ENCODE data around the gene TRMU. TPM values are rescaled to one million over a fixed set of nuclear protein-coding genes. Genes with fewer than 3 reads are reported as not detected.
"Not testable (repeated sequence)": the region's sequence is repeated elsewhere in the genome, so short reads cannot be mapped to it uniquely, and the experiment has no call there.

TRMU gene
- polyA plus RNA-seq, 4 donors, result 39.9 to 70.5 (median 50.9) TPM

DNA sequence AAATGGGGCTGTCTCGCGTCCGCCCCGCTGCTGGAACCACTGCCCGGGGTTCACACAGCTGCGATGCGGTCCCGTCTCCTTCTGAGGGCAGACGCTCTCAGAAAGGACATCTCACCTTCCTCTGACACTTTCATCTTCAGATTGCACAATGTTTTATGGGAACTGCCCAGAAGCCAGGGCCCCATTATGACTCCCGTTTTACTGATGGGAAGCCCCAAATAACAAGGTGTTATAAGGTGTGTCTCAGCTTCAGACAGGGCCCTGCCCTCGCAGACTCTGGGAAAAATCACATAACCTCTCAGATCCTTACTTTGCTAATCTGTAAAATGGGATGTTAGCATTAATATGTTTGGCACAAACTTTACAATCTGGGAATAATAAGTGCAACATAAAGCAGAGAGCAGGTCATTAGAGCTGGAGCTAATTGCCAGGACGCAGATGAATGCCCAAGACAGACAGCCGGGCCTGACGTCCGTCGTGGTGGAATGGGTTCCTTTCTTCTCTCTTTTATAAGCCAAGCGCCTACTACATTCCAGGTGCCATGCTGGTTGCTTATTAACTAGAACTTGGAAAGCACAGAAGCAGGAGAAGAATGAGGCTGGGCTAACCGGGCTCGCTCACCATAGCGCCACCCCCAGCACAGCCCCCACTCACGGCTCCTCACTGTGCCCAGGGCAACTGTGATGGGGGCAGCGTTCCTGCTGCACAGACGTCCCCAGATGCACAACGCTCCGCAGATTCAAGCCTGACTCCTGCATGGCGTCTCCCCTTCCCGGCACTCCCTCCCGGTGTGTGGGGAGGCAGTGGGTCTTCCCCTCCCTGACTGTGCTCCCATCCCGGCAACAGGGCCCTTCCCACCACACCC lies 43.8 kb downstream of the TRMU start:
- peak in 1 of 4 donors; percentile 66 for DNase-seq (ENCODE audit: low read depth in 4 of 4, low spot score in 2 of 4)

DNA sequence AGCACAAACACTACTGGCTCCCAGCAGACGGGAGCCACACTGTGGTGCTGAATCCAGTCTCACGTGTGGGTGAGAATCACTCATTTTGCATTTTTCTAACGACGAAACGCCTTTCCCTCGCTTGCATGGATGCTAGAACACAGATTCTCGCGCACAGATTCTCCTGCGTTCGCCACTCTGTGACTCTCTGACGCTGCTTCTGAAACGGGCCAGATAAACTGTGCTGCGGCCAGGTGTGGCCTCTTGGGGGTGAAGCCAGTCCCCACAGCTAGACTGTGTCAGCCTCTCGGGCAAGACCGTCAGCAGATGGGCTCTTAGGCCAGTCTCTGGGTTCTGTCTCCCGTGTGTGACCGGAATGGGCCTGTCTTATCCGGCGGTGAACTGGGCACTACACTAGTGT lies 44.6 kb downstream of the TRMU start:
- no peak for DNase-seq (ENCODE audit: low read depth in 4 of 4, low spot score in 2 of 4)

DNA sequence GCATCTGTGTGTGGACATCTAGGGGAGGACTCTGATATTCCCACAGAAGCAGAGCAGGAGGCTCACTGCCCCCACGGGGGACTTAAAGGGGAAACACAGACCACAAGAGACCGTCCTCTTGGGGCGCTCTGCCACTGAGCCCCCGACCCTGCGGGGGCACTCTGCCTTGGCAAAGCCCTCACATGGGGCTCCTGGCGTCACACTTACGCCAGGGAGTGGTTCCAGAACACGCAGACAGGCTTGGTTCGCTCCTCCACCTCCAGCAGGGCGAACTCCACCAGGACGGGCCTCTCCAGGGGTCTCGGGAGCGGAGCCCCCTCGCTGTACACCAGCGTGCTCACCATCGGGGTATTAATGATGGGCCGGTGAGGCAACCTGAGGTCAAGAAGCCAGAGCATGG lies 45.1 kb downstream of the TRMU start:
- no peak for DNase-seq (ENCODE audit: low read depth in 4 of 4, low spot score in 2 of 4)

DNA sequence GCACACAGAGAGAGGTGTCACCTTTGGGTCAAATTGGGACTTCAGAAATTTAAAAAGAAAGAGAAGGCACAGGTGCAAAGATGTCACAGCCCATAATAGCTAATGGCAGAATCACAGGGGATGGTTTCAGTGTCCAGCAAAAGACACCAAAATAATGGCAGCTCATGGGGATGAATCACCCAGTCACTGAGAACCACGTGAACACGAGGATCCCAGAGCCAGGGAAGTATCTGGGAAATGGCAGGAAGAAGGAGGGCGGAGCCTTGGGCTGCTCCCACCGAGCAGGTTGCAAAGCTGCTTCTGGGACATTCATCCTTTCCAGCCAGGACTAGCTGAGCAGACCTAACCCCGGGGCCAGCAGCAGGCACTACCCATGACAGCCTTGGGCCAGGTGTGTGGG lies 45.6 kb downstream of the TRMU start:
- no peak for DNase-seq (ENCODE audit: low read depth in 4 of 4, low spot score in 2 of 4)

DNA sequence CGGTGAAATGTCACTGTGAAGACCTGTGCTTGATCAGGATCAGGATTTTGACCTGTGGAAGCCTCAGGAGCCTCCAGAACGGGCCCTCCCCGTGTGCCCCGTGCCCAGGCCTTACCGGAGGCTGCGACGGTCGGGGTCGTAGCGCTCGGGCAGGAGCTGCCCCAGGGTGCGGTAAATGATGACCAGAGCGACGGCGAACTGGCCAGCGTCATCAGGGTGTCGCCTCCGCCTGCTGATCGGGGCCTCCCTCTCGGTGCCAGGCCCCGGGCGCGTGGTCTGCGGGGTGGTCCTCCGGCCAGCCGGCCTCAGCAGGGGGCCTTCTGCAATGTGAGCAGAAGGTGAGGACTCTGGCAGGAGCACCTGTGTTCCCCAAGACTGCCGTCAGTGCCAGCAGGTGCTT lies 46.2 kb downstream of the TRMU start:
- DNase-seq (ENCODE audit: low read depth in 4 of 4, low spot score in 2 of 4), result no peak

DNA sequence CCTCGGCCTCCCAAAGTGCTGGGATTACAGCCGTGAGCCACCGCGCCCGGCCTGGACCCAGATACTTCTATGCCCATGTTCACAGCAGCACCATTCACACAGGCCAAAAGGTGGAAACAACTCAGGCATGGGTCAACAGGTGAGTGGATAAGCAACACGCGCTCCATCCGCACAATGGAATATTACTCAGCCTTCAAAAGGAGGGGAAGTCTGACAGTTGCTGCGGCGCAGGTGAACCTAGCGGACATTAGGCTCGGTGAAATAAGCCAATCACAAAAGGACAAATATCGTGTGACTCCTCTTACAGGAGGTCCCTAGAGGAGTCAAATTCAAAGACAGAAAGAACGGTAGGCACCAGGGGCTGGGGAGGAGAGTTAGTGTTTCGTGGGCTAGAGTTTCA lies 47.0 kb downstream of the TRMU start:
- no peak for DNase-seq (ENCODE audit: low read depth in 4 of 4, low spot score in 2 of 4)

DNA sequence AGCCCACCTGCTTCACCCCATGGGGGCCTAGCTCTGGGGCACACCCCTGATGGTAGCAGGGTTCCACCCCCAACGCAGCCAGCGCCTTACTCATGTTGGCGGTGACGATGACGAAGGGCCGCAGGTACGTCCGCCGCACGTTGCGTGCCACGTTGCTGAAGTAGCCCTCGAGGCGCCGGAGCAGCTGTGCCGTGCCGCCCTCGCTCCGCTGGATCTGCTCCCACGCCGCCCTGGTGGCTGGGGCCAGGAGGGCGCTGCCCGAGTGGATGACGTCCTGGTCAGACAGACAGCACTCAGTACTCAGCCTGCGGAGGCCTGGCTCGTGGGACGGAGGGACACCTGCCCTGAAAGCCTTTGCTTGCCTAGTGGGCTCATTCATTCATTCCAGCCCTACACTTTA lies 50.8 kb downstream of the TRMU start:
- DNase-seq (ENCODE audit: low read depth in 4 of 4, low spot score in 2 of 4), result no peak

DNA sequence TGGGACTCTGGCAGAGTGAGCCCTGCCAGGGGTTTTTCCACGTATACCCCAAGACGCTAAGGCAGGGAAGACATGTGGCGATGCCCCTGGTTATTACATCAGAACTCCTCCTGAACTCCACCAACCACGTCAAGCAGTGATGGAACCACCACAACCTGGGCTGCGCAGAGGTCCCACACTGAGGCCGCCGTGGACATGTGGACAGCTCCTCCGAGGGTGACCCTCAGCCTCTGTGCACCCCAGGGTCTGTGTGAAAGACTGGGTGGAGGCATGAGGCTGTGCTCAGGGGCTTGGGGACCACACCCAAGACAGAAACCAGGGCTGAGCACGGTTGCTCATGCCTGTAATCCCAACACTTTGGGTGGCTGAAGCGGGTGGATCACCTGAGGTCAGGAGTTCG lies 52.2 kb downstream of the TRMU start:
- no peak for DNase-seq (ENCODE audit: low read depth in 4 of 4, low spot score in 2 of 4)

DNA sequence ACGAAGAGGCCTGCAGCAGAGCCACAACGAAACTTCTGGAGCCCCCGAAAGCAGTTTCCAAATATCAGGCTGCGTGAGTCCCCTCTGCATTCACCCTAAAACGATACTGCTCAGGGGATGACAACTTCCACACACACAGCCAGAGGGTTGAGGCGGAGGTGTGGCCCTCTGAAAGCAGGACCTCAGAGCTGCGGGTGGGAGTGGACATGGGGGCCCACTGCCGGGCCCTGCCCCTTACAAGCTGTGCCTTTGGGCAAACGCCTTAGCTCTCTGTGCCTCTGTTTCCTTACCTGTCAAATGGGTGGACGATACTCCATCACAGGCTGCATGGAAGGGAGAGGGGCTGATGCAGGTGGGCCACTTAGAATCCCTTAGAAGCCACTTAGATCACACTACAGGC lies 53.1 kb downstream of the TRMU start:
- DNase-seq (ENCODE audit: low read depth in 4 of 4, low spot score in 2 of 4), result no peak

DNA sequence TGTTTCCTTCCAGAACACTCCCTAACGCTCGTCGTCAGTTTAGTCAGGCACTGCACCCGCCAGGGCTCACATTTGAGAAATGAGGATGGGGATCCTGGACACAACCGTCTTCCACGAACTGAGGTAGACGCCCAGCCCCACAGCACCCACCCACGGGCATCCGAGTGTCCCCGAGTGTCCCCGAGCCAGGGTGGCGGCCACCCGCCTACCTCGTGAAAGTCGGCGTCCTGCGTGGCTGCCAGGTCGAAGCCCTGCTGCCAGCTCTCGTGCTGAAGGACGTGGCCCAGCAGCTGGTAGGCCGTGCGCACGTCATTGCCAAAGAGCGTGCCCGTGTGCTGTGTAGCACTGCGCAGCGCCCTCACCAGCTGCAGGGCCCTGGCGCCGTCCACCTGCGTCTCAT lies 53.6 kb downstream of the TRMU start:
- no peak for DNase-seq (ENCODE audit: low read depth in 4 of 4, low spot score in 2 of 4)

DNA sequence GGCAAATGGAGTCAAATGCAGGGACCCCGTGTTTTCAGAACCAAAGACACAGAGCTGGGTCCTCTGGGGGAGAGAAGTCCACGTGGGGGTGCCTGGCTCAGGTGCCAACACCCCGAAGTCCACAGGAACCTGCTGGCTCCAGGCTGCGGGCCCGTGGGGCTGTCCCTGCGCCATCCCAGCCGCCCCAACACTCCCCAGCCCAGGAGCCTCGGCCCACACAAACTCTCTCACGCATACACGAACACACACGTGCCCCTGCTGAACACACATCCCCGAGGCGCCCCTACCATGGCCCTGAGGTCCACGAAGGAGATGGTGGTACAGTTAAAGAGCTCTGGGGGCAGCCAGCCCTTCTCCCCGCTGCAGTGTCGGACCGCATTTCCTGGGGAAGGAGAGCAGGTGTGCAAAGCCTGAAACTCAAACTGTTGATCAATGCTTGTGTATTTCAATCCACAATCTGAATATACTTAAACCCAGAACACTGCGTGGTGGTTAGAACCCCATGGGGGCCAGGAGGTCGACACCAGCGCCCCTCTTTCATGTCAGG lies 54.7 kb downstream of the TRMU start:
- DNase-seq (ENCODE audit: low read depth in 4 of 4, low spot score in 2 of 4), result no peak

DNA sequence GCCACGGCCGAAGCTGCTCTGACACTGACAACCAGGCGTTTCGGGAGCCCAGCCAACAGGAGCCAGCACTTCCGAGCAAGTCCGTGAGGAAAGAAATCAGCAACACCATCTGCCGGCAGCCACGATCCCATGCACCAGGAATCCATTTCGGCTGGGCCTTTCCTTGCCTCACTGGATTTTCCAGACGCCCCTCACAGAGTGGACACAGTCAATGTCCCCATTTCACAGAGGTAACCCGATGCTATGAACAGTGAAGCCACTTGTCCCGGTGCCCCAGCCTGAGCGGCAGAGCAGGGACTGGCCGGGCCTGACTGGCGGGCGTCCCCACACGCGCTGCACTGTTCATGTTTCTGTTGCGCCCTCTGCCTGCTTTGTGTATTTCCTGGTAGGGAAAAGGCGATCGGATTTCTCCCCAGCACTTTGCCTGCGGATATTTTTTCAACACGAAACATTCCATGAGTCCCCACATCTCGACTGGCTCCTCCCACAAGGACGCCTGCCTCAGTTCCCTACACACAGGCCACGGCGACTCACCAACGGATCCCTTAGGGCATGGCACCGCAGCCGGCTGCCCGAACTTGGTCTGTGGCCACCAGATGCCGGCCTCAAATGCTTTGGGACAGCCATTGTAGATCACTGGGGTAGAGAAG lies 55.3 kb downstream of the TRMU start:
- peak in 1 of 4 donors; percentile 50 for DNase-seq (ENCODE audit: low read depth in 4 of 4, low spot score in 2 of 4)

DNA sequence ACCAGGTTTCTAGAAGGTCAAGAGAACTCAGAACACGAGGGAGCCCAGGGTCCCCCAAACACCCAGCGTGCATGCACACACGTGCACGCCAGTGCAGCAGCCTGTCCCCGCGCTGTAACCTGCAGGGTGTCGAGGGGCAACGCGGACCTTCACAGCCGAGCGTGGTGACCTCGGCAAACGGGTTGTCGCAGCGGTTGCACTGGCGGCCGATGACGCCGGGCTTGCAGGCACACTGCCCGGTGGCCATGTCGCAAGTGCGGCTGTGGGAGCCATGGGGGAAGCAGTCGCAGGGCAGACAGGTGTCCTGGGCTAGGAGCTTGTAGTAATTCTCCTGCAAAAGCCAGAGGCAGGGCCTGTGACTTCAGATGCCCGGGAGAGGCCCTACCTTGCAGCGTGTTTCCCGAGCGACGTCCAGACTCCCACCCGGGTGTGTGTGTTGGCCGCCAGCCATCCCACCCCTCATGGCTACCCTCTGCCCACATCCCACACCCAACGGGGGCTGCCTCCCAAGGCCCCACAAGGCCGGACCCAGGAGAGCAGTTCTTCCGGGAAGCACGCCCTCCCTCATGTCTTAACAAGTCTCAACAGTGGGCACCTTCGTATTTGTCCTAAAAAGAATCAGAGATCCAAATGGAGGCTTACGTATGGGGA lies 56.1 kb downstream of the TRMU start:
- no peak for DNase-seq (ENCODE audit: low read depth in 4 of 4, low spot score in 2 of 4)

DNA sequence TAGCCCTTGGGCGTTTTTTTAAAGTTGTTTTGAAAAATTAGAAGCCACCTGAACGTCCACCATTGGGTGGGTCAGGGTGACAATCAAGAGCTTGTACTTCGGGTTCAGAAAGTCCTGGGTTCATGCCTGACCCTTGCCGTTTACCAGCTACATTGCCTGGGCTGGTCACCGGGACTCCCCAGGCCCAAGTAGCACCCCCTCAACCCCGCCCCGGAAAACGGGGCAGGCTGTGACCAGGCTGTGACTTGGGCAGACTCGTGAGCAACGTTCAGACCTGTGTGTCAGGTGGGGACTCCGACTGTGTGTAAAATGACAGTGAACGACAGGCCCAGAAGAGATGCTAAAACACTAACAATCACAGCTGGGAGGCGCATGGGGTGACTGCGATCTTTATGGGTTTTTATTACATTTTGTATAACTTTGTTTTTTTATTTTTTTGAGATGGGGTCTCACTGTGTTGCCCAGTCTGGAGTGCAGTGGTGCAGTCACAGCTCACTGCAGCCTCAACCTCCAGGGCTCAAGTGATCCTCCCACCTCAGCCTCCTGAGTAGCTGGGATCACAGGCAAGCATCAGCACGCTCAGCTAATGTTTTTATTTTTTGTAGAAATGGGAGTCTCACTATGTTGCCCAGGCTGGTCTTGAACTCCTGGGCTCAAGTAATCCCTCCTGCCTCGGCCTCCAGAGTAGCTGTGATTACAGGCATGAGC lies 56.8 kb downstream of the TRMU start:
- no peak for DNase-seq (ENCODE audit: low read depth in 4 of 4, low spot score in 2 of 4)

DNA sequence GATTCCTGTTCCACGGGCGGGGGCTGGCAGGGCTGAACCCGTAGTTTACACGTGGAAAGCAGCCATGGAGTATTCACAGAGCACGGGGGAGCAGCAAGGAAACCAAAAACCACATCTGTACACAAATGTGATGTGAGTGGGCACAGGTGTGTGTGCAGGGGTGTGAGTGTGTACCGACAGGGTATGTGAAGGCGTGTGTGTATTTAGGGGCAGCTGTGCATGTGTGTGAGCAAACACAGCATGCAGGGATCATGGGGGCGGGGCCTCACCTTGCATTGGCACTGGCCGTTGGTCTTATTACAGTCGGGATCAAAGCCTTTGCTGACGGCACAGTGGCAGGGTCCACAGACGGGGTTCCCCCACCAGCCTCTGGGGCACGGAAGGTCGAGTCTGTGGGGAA lies 58.4 kb downstream of the TRMU start:
- DNase-seq (ENCODE audit: low read depth in 4 of 4, low spot score in 2 of 4), result no peak

DNA sequence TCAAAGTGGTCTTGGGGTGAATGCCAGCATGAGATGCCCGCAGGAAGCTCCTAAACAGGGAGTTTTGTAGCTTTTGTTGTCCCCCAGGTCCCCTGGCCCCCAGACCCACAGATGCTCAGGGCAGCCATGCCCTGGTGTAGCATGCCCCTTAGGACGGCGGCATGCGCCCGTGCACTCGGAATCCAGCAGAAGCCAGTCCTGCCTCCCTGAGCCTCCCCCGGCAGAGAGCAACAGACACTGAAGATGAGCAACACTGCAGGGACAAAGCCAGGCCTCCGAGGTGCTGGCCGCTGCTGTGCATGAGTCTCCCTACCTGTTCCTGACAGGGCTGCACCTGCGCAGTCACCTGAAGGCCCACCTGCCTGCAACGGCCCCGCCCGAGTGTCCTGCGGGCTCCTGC lies 59.1 kb downstream of the TRMU start:
- DNase-seq (ENCODE audit: low read depth in 4 of 4, low spot score in 2 of 4), result no peak

DNA sequence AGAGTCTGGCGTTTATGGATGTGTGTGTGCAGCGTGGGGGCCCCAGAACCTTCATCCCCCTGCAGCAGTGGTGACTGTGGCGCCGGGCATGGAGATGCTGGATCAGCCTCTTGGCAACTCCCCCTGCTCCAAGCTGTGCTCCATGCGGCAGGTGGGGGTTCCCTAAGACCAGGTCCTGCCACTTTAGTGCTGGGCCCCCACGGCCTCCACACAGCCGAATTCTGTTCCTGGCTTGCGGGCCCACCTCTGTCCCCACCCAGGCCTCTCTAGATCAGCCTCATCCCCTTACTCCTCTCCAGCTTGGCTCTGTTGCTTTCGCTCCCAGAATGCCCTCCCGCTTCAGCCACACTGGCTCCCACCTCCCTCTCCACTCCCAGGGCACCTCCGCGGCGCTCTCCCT lies 59.6 kb downstream of the TRMU start:
- DNase-seq (ENCODE audit: low read depth in 4 of 4, low spot score in 2 of 4), result no peak

DNA sequence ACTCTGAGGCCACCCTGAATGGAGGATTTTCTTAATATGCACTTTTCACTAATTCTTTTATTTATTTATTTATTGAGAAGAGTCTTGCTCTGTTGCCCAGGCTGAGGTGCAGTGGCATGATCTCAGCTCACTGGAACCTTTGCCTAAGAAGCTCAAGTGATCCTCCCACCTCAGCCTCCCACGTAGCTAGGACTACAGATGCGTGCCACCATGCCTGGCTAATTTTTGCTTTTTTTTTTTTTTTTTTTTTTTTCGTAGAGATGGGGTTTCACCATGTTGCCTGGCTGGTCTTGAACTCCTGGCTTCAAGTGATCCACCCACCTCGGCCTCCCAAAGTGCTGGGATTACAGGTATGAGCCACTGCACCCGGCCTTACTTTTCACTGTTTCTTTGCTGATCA lies 61.5 kb downstream of the TRMU start:
- DNase-seq (ENCODE audit: low read depth in 4 of 4, low spot score in 2 of 4), result not testable (repeated sequence)

DNA sequence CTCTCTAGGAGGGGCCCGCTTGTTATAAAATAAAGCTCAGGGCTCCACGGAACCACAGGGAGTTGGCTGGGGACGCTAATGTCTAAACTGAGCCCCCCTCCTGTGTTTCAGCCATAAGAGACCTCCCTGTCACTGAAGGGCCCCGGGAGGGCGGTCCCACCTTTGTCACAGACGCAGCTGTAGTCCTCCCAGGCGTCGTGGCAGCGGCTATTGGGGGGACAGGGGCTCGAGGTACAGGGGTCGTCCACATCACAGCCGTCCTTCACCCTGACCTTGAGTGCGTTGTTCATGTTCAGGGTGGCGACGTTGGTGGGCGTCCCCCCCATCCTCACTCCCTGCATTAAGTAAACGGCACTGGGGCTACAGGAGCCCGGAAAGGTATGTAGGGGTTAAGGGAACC lies 62.0 kb downstream of the TRMU start:
- DNase-seq (ENCODE audit: low read depth in 4 of 4, low spot score in 2 of 4), result no peak

DNA sequence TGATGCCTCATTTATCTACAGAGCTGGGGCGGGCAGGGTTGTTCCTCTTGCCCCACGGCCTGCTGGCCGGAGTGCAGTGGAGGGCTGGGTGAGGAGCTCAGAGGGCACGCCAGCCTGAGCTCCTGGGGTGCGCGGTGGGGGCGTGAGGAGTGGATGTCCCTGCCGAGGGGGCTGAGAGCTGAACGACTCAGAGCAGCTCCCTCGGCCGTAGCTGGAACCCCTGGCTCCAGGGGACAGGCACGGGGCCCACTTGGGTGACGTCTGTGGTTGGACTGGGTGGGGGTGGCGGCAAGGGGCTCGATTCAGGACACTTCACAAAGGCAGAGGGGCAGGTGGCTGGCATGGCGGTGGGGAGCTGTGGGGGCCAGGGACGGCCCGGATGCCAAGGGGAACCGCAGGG lies 62.4 kb downstream of the TRMU start:
- DNase-seq (ENCODE audit: low read depth in 4 of 4, low spot score in 2 of 4), result no peak
